Left ventricle myocardium inferior (tissue), 1 donor: ENCODE results near the gene FMO5. TPM values are rescaled to one million over a fixed set of nuclear protein-coding genes. Genes with fewer than 3 reads are reported as not detected.

ENCODE experiments used
- DNase-seq: peaks from one replicate; pipeline ENCODE4 v3.0.0-alpha.2; 2020
- H3K27ac ChIP-seq: fragments of 200-600 bp; replicated peaks from 2 replicates; pipeline ENCODE4 v1.8.0; 2021
- H3K27me3 ChIP-seq: fragments of 200-600 bp; 2 replicates; pipeline ENCODE4 v1.8.0; 2021; ENCODE audit warnings: low read depth
- H3K36me3 ChIP-seq: fragments of 200-600 bp; 2 replicates; pipeline ENCODE4 v1.8.0; 2021
- H3K4me1 ChIP-seq: fragments of 200-600 bp; 2 replicates; pipeline ENCODE4 v1.8.0; 2021
- H3K4me3 ChIP-seq: fragments of 200-600 bp; 2 replicates; pipeline ENCODE4 v1.8.0; 2021; ENCODE audit warnings: mild to moderate bottlenecking, moderate library complexity
- H3K9me3 ChIP-seq: fragments of 200-600 bp; replicated peaks from 2 replicates; pipeline ENCODE4 v1.8.0; 2021
- CTCF ChIP-seq: fragments of 200-600 bp; IDR thresholded peaks from 2 replicates; pipeline ENCODE4 v1.8.0; 2021; ENCODE audit warnings: antibody characterized with exemption, mild to moderate bottlenecking, borderline replicate concordance
- intact Hi-C: fragments of 100-400 bp; cut with micrococcal nuclease; formaldehyde crosslinking; loops from one replicate; pipeline ENCODE4 v1.11.0; 2022
- total RNA-seq: library from RNA; stranded (reverse); fragmentation: NEBNext Ultra II Directional; extraction: Animal tissue kit (Norgen Biotek cat#: 25700); gene quantifications from one replicate; pipeline ENCODE4 v1.2.1, GENCODE V29; 2021
- donor health status: DM: no; HTN: yes; CAD: no; lungs with severe emphysema.

Gene FMO5
- total RNA-seq, 1 donor from 2014 or later, result 3.2 TPM

GRCh38 chr1:147209825-147210821 is 15.0 kb downstream of the FMO5 start:
- intact Hi-C loops, result no loop called here
- Histone ChIP-seq H3K27ac (no peak overlapping the region), H3K9me3 (no peaks in the 10 kb centered on the region), H3K4me1 (no peaks in the 10 kb centered on the region), H3K36me3 (peaks cover 16% of the 10 kb centered on the region), H3K27me3 (no peaks in the 10 kb centered on the region), H3K4me3 (no peak overlapping the region)
- no peak for TF ChIP-seq CTCF
- DNase-seq, result no peak

DNA sequence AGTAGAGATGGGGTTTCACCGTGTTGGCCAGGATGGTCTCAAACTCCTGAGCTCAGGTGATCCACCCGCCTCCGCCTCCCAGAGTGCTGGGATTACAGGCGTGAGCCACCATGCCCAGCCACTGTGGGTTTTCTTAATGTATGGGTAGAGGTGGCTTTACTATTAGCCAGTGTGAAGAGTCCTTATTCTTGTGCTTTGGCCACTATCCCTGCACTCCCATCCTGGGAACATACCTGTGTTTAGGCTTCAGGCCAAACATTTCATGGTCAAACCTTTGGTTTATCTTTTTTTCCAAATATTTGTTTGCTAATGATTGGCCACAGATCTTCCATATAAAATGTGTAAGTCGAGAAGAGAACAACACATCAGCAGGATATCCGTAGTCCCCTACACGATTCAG is 16.5 kb downstream of the FMO5 start:
- Histone ChIP-seq H3K27ac (no peak overlapping the region), H3K36me3 (peaks cover 19% of the 10 kb centered on the region), H3K4me3 (no peak overlapping the region), H3K27me3 (no peaks in the 10 kb centered on the region), H3K9me3 (no peaks in the 10 kb centered on the region), H3K4me1 (no peaks in the 10 kb centered on the region)
- DNase-seq, result no peak
- no peak for TF ChIP-seq CTCF
- intact Hi-C loops, result no loop called here

DNA sequence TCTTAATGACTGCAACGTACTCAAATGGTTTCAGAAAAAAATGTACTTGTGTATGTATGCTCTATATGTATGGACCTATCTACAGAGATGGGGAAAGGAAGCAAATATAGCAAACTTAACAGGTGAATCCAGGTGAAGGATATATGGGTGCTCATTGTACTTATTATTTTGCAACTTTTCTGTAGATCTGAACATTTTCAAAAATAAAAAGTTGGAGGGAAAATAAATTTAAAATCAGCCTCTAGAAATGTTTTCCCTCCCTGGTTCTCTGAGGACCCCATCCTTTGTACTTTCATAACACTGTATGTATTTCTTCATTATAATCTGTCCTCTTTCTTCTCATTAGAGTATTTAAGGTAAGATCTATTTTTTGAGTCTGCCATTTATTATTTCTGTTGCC is 17.9 kb downstream of the FMO5 start:
- intact Hi-C loops, result no loop called here
- Histone ChIP-seq H3K27ac (no peak overlapping the region), H3K4me3 (no peak overlapping the region), H3K4me1 (no peaks in the 10 kb centered on the region), H3K27me3 (no peaks in the 10 kb centered on the region), H3K36me3 (peaks cover 18% of the 10 kb centered on the region), H3K9me3 (no peaks in the 10 kb centered on the region)
- no peak for TF ChIP-seq CTCF
- DNase-seq, result no peak

DNA sequence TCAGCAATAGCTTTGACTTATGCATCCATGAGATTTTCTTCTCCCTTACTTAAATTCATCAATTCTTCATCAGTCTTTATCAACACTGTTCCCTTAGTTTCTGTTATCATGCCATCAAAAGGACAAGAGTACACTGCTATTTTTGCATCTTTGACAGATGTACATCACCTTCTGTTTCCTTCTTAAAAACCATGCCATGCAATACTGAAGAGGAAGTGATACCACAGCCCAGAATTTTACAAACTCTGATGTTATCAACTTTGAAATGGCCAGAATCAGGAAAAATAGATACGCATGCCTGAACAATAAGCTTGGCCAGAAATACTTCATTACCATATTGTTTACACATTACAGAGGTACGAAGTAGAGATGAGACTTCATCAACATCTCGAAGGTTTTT is 21.1 kb downstream of the FMO5 start:
- no peaks in the 10 kb centered on the region for H3K9me3 ChIP-seq
- DNase-seq, result no peak
- intact Hi-C loops, result no loop called here
- H3K4me3 ChIP-seq, result no peak overlapping the region
- H3K27me3 ChIP-seq, result no peaks in the 10 kb centered on the region
- no peaks in the 10 kb centered on the region for H3K4me1 ChIP-seq
- TF ChIP-seq CTCF, result no peak
- H3K36me3 ChIP-seq, result peaks cover 18% of the 10 kb centered on the region
- no peak overlapping the region for H3K27ac ChIP-seq

- TF ChIP-seq CTCF, result no peak
- H3K4me1 ChIP-seq, result no peaks in the 10 kb centered on the region
- no peak overlapping the region for H3K4me3 ChIP-seq
- H3K36me3 ChIP-seq, result peaks cover 12% of the 10 kb centered on the region
- no peak overlapping the region for H3K27ac ChIP-seq
- no peaks in the 10 kb centered on the region for H3K9me3 ChIP-seq
- intact Hi-C loops, result no loop called here
- DNase-seq, result no peak
- H3K27me3 ChIP-seq, result no peaks in the 10 kb centered on the region
These were observed 22.6 kb downstream of the FMO5 start for GRCh38 chr1:147202576-147202975.
